H1 (cell line): ENCODE measurements around the gene PCDHGA1.

ENCODE experiments used
- EZH2 ChIP-seq: fragments of 200-600 bp; sonication (generic); IDR thresholded peaks from 2 replicates; pipeline ENCODE4 v1.7.1; 2012; ENCODE audit warnings: low read depth, mild to moderate bottlenecking, moderate library complexity, low read length, inconsistent platforms; ENCODE audit not compliant: severe bottlenecking
- FOSL1 ChIP-seq: IDR thresholded peaks from 2 replicates; pipeline ENCODE4 v1.6.1; 2011; ENCODE audit warnings: mild to moderate bottlenecking, low read depth, low read length, moderate library complexity; ENCODE audit not compliant: insufficient read depth
- GTF2F1 ChIP-seq: IDR thresholded peaks from 2 replicates; pipeline ENCODE4 v1.6.1; 2012; ENCODE audit warnings: low read depth, low read length, improper control_type of control experiment, borderline replicate concordance
- PHF8 ChIP-seq: fragments of 200-600 bp; sonication (generic); conservative IDR thresholded peaks from 2 replicates; pipeline ENCODE4 v1.7.1; 2012; ENCODE audit warnings: low read depth, mild to moderate bottlenecking, inconsistent platforms, low read length, moderate library complexity
- RFX5 ChIP-seq: IDR thresholded peaks from 2 replicates; pipeline ENCODE4 v1.6.1; 2011; ENCODE audit warnings: low read depth, low read length, improper control_type of control experiment, borderline replicate concordance
- RNF2 ChIP-seq: fragments of 200-900, 300-1000 bp; sonication (generic); IDR thresholded peaks from 2 replicates; pipeline ENCODE4 v1.7.1; 2016; ENCODE audit warnings: borderline replicate concordance, low read depth, mild to moderate bottlenecking, antibody characterized with exemption, low read length; ENCODE audit not compliant: poor library complexity, severe bottlenecking; ENCODE audit errors: missing control alignments
- SIRT6 ChIP-seq: IDR thresholded peaks from one replicate; pipeline ENCODE4 v1.7.1; 2012; ENCODE audit warnings: low read length, inconsistent platforms
- SRF ChIP-seq: IDR thresholded peaks from 2 replicates; pipeline ENCODE4 v1.6.1; 2011; ENCODE audit warnings: mild to moderate bottlenecking, low read depth, low read length, moderate library complexity
- YY1 ChIP-seq: IDR thresholded peaks from 2 replicates; pipeline ENCODE4 v1.6.1; 2011; ENCODE audit warnings: low read depth, mild to moderate bottlenecking, low read length
- TF ChIP-seq, protein P1 (sequence below), 3 experiments: IDR thresholded peaks; 1 replicate in 2 of 3; 2 replicates in 1 of 3; pipeline versions ENCODE4 v1.5.1 to v1.6.1; 2011; ENCODE audit warnings: low read length in 3 of 3, mild to moderate bottlenecking in 3 of 3, inconsistent platforms in 2 of 3, low read depth in 1 of 3, moderate library complexity in 1 of 3; ENCODE audit not compliant: insufficient read depth in 1 of 3; ENCODE audit errors: control extremely low read depth in 1 of 3

DNA sequence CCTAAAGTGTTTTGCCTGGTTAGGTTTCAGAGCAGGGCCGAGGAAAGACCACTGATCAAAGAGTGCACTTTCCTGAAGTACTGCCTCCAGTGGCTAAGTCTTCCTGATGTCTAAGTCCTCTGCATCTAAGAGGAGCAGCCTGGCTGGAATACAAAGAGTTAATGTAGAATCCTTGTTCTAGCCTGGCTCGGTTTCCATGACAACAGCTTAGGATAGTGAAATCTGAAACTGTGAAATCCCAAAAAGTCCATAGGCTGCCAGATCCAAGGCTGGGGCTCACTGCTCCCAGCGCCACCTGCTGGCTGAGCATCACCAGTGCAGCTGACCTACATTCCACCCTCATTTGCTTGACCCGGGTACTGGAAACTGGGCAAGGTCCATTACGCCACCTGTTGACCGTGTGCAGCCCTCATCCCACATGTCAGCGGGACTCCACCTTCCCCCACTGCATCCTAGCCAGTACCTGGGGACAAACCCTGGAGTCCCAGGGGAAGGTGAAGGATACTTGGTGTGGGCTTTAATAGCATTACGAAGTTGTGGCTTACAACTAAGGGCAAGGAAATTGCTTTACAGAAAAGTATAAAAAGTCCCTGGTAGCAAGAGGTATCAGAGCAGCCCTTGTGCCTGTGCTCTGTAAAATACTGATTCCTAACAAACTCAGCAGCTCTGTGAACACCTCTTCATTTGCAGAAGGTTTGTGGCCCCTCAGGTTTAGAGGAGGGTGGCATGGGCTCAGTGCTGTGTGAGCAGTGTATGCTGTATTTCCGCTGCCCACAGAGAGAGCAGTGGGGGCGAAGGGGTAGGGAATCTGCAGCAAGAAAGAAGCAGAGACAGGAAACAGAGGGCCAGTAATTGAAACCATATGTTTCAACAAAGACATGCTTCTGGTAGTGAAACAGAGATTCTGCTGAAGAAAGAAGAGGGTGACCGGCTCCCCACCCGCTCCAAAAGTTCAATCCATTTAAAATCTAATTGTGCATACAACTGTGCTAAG lies 194.6 kb downstream of the PCDHGA1 start:
- TF ChIP-seq YY1 (peak; percentile 76; the same call in 1 of the 2 replicates), SRF (no peak), PHF8 (no peak), FOSL1 (no peak), RNF2 (no peak), GTF2F1 (no peak), SIRT6 (no peak), EZH2 (no peak), RFX5 (peak; percentile 65)
- TF ChIP-seq, protein P1, sequence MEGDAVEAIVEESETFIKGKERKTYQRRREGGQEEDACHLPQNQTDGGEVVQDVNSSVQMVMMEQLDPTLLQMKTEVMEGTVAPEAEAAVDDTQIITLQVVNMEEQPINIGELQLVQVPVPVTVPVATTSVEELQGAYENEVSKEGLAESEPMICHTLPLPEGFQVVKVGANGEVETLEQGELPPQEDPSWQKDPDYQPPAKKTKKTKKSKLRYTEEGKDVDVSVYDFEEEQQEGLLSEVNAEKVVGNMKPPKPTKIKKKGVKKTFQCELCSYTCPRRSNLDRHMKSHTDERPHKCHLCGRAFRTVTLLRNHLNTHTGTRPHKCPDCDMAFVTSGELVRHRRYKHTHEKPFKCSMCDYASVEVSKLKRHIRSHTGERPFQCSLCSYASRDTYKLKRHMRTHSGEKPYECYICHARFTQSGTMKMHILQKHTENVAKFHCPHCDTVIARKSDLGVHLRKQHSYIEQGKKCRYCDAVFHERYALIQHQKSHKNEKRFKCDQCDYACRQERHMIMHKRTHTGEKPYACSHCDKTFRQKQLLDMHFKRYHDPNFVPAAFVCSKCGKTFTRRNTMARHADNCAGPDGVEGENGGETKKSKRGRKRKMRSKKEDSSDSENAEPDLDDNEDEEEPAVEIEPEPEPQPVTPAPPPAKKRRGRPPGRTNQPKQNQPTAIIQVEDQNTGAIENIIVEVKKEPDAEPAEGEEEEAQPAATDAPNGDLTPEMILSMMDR (IDR thresholded peaks at IDR 0.05; ENCODE audit: control extremely low read depth in 1 of 3, insufficient read depth in 1 of 3, low read depth in 1 of 3, low read length in 3 of 3) = peak; percentile 99 to 100 (median 99)
